Measurements from ENCODE around the gene ADM. TPM values are rescaled to one million over a fixed set of nuclear protein-coding genes. Genes with fewer than 3 reads are reported as not detected.

Gene ADM
- total and polyA plus RNA-seq, 8 donors: 4.1 to 20.0 (median 7.4) TPM

DNA sequence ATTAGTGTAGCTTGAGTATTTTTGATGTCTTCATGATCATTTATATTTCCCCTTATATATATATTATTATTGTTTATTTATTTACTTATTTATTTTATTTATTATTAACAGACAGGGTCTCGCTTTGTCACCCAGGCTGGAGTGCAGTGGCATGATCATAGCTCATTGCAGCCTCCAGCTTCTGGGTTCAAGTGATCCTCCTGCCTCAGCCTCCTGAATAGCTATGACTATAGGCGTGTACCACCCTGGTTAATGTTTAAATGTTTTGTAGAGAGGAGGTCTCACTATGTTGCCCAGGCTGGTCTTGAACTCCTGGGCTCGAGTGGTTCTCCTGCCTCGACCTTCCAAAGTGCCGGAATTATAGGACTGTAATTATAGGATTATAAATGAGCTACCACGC, 10.2 kb downstream of the ADM start:
- TF ChIP-seq, protein P1, sequence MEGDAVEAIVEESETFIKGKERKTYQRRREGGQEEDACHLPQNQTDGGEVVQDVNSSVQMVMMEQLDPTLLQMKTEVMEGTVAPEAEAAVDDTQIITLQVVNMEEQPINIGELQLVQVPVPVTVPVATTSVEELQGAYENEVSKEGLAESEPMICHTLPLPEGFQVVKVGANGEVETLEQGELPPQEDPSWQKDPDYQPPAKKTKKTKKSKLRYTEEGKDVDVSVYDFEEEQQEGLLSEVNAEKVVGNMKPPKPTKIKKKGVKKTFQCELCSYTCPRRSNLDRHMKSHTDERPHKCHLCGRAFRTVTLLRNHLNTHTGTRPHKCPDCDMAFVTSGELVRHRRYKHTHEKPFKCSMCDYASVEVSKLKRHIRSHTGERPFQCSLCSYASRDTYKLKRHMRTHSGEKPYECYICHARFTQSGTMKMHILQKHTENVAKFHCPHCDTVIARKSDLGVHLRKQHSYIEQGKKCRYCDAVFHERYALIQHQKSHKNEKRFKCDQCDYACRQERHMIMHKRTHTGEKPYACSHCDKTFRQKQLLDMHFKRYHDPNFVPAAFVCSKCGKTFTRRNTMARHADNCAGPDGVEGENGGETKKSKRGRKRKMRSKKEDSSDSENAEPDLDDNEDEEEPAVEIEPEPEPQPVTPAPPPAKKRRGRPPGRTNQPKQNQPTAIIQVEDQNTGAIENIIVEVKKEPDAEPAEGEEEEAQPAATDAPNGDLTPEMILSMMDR (IDR thresholded peaks at IDR 0.05): no peak
- H3K27ac ChIP-seq: no peak overlapping the region
- intact Hi-C loops (cut with DNase I): no loop called here
- no peak overlapping the region for H3K4me3 ChIP-seq
- no peaks in the 10 kb centered on the region for H3K27me3 ChIP-seq
- WGBS, 2 donors: 67 to 81% methylated on average over 6 of the region's 6 CpGs
- no peaks in the 10 kb centered on the region for H3K36me3 ChIP-seq
- FAIRE-seq (no peak), DNase-seq (no peak), ATAC-seq (no peak)
- peaks cover 0 to 1% (median under 1%) of the 10 kb centered on the region in 3 donors for H3K4me1 ChIP-seq
- H3K9me3 ChIP-seq: no peaks in the 10 kb centered on the region

DNA sequence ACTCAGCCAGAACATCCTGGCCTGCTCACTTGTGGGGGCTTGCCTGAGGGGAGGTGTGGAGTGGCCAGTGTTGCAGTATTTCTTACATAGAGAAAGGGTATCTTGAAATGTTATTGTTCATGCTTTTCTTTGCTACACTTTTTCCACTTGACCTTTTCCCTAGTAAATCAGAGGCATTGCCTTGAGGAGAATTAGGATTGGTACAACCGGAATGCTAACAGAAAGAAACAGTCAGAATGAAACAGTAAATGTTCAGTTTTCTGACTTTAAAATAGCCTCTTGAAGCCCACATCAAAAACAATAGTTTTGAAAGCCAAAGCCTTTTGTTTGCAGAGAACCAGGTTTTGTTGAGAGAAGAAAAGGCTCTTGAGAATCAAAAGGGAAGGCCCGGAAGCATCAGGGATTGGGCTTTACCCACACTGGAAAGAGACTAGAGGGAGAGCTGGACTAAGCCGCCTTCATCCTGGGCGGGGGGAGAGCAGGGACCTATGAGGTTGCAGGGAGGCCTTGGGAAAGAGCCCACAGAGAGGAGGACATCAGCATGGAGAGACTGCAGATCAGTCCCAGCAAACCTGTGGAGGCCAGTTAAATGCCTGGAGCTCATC, 12.4 kb downstream of the ADM start:
- TF ChIP-seq, protein P1 (IDR thresholded peaks at IDR 0.05): no peak
- H3K27ac ChIP-seq: no peak overlapping the region
- no peaks in the 10 kb centered on the region for H3K36me3 ChIP-seq
- FAIRE-seq (no peak), DNase-seq (no peak), ATAC-seq (no peak)
- no peak overlapping the region for H3K4me3 ChIP-seq
- no peaks in the 10 kb centered on the region for H3K9me3 ChIP-seq
- WGBS, 2 donors: 90 to 94% methylated on average over 4 of the region's 4 CpGs
- H3K4me1 ChIP-seq: no peaks in the 10 kb centered on the region
- no peaks in the 10 kb centered on the region for H3K27me3 ChIP-seq
- intact Hi-C loops (cut with DNase I): no loop called here

DNA sequence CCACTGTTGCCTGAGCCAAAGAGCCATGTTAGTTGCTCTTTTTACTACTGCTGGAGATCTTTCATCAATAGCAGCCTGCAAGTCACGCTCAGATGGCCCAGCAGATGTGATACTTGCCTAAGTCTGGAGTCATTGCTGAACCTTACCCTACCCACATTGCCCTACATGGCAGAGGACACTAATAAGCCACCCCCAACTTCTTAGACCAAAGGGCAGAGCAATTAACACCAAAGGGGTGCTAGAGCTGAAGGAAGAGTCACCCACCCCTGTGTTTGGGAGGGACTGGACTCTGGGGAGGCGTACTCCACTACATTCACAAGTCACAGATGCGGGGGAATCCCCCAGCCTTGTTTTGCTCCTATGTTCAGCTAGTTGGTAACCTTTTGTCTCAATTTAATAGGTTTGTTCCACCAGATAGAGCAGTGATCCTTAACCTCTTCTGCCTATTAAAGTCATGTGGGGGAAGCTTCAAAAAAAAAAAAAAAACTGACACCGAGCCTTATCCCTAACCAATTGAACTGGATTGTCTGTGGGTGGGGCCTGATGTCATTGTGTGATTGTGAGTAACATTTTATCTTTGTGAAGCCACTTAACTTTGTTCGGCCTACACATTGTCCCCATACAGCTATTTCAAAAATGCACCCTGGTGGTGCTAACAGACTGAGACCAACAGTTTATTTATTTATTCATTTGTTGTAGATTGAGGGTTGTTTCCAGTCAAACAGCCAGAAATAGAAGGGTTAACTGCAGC, 13.1 kb downstream of the ADM start:
- H3K4me3 ChIP-seq: no peak overlapping the region
- TF ChIP-seq, protein P1 (IDR thresholded peaks at IDR 0.05): no peak
- peaks cover 0 to 6% (median 3%) of the 10 kb centered on the region in 3 donors for H3K4me1 ChIP-seq
- DNase-seq (no peak), FAIRE-seq (no peak), ATAC-seq (no peak)
- H3K27me3 ChIP-seq: no peaks in the 10 kb centered on the region
- 91 to 96% methylated on average over 5 of the region's 5 CpGs for WGBS, 2 donors
- H3K36me3 ChIP-seq: no peaks in the 10 kb centered on the region
- no peaks in the 10 kb centered on the region for H3K9me3 ChIP-seq
- intact Hi-C loops (cut with DNase I): no loop called here
- H3K27ac ChIP-seq: no peak overlapping the region

- 43 to 60% methylated on average over 3 of the region's 3 CpGs for WGBS, 2 donors
- TF ChIP-seq, protein P1 (IDR thresholded peaks at IDR 0.05): no peak
- Histone ChIP-seq H3K4me1 (peaks cover 0 to 7% (median 3%) of the 10 kb centered on the region in 3 donors), H3K27me3 (no peaks in the 10 kb centered on the region), H3K36me3 (no peaks in the 10 kb centered on the region), H3K27ac (no peak overlapping the region), H3K4me3 (no peak overlapping the region), H3K9me3 (no peaks in the 10 kb centered on the region)
- ATAC-seq (no peak), DNase-seq (no peak), FAIRE-seq (no peak)
- intact Hi-C loops (cut with DNase I): no loop called here
Observed at GRCh38 chr11:10318527-10318802, 13.6 kb downstream of the ADM start.

Measured in pancreas (tissue), 10 donors.